ENCODE measurements around the gene SLX4IP.

Gene SLX4IP

DNA sequence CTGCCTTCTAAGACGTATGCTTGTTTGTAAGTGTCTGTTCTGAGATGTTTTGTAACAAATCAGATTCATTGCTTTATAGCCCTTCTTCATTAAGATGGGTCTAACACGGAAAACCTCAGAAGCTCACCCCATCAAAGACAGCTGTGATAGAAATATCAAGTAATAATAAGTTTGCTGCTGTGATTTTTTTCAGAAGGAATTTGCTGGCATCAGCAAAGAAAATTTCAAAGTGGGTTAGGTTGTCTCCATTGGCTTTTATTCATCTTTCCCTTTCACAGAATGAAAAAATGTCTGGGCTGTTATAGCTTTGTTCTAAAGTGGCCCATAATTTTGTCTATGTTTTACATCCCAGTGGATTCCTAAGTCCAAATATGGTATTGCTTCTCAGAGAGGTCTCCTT is 81.4 kb downstream of the SLX4IP start:
- no peaks in the 10 kb centered on the region for H3K9me3 ChIP-seq (ENCODE audit: control insufficient read depth, insufficient read depth, low read length)
- H3K9ac ChIP-seq (ENCODE audit: low read depth, low read length) = no peak overlapping the region
- H3K27me3 ChIP-seq (ENCODE audit: control insufficient read depth, insufficient read depth, low read length) = no peaks in the 10 kb centered on the region
- no peak overlapping the region for H3K4me3 ChIP-seq (ENCODE audit: low read depth, low read length)
- no peaks in the 10 kb centered on the region for H3K36me3 ChIP-seq (ENCODE audit: control insufficient read depth, insufficient read depth, low read length)
- H3K4me1 ChIP-seq (ENCODE audit: control insufficient read depth, insufficient read depth, low read length) = peaks cover 4% of the 10 kb centered on the region

DNA sequence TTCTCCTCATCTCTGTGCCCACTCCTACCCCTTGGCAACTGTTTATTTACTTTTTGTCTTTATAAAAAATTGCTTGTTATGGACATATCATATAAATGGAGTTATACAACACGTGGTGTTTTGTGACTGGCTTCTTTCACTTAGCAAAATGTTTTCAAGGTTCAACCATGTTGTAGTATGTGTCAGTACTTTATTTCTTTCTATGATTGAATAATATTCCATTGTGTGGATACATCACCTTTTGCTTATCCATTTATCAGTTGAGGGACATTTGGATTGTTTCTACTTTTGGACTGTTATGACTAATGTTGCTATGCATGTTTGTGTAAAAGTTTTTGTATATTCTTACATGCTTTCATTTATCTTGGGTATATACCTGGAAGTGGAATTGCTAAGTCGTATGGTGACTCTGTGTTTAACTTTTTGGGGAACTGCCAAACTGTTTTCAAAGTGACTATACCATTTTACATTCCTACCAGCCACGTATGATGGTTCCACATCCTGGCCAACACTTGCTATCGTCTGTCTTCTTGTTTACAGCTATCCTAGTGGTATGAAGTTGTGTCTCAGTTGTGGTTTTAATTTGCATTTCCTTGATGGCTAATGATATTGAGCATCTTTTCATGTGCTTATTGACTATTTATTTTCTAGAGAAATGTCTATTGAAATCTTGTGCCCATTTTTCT is 84.4 kb downstream of the SLX4IP start:
- Histone ChIP-seq H3K9me3 (ENCODE audit: control insufficient read depth, insufficient read depth, low read length) (no peaks in the 10 kb centered on the region), H3K4me3 (ENCODE audit: low read depth, low read length) (no peak overlapping the region), H3K36me3 (ENCODE audit: control insufficient read depth, insufficient read depth, low read length) (no peaks in the 10 kb centered on the region), H3K27me3 (ENCODE audit: control insufficient read depth, insufficient read depth, low read length) (no peaks in the 10 kb centered on the region), H3K9ac (ENCODE audit: low read depth, low read length) (no peak overlapping the region), H3K4me1 (ENCODE audit: control insufficient read depth, insufficient read depth, low read length) (peaks cover 9% of the 10 kb centered on the region)

DNA sequence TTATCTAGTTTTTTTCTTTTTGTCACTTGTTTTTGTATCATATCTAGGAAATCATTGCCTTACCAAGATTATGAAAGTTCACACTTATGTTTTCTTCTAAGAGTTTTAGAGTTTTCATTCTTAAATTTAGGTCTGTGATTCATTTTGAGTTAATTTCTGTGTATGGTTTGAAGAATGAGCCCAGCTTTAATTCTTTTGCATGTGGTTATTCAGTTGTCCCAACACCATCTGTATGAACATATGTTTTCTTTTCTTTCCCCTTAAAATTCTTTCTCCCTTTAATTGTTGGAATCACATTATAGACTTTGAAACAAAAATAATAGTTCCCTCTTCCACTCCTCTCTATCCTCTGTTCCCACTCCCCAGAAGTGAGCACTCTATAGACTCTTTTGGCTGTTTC is 85.4 kb downstream of the SLX4IP start:
- peaks cover 9% of the 10 kb centered on the region for H3K4me1 ChIP-seq (ENCODE audit: control insufficient read depth, insufficient read depth, low read length)
- H3K4me3 ChIP-seq (ENCODE audit: low read depth, low read length) = no peak overlapping the region
- H3K9me3 ChIP-seq (ENCODE audit: control insufficient read depth, insufficient read depth, low read length) = no peaks in the 10 kb centered on the region
- H3K27me3 ChIP-seq (ENCODE audit: control insufficient read depth, insufficient read depth, low read length) = no peaks in the 10 kb centered on the region
- H3K9ac ChIP-seq (ENCODE audit: low read depth, low read length) = no peak overlapping the region
- no peaks in the 10 kb centered on the region for H3K36me3 ChIP-seq (ENCODE audit: control insufficient read depth, insufficient read depth, low read length)

DNA sequence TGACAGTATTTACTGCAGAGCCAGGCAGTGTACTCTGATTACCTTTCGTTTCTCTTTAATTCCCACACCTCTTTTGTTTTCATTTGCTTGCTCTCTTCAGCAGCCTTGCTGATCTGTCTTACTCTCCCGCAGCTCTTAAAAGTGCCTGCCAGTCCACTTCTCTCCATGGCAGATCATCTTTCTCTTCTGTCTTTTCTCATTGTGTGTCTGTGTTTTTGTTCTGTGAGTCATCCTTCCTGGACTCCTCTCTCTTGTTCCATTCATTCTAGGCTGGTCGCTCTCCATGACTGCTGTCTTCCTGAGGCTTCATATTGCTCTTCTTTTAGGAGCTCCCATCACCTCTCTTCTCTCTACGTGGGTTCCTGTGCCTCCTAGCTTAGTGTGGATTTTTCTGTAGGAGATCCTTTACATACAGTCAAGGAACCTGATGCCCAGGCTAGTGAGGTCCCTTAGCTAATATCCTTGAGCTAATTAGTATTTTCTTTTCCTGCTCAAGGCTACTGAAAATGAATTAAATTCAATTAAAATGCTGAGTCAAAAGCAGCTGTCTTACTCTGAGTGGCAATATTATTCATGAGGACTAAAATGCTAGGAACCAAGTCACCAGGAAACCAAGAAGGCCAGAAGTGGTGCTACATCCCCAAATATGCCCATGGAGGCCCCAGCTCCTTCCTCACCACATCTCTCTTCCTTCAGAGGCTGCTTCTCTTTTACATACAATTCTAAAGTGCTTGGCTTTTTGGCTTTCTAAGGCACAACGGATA is 86.1 kb downstream of the SLX4IP start:
- no peaks in the 10 kb centered on the region for H3K9me3 ChIP-seq (ENCODE audit: control insufficient read depth, insufficient read depth, low read length)
- H3K27me3 ChIP-seq (ENCODE audit: control insufficient read depth, insufficient read depth, low read length) = no peaks in the 10 kb centered on the region
- peaks cover 13% of the 10 kb centered on the region for H3K4me1 ChIP-seq (ENCODE audit: control insufficient read depth, insufficient read depth, low read length)
- H3K36me3 ChIP-seq (ENCODE audit: control insufficient read depth, insufficient read depth, low read length) = no peaks in the 10 kb centered on the region
- H3K9ac ChIP-seq (ENCODE audit: low read depth, low read length) = no peak overlapping the region
- no peak overlapping the region for H3K4me3 ChIP-seq (ENCODE audit: low read depth, low read length)

DNA sequence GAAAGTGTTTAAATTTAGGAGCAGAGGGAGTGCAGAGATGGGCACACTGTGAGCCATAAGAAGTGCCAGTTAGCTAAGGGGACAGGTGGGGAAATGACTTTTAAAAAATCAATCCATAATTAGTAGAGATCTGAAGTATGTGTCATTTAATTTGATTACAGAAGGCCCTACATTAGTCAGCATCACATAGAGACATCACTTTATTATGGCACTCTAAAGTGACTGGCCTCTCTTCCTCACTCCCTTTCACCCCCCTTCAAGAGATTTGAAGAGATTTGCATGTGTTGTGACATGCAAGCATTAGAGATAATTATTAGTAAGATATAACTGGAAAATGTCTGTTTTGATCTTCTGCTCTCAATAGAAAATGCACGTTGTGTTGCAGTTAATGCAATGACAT is 86.7 kb downstream of the SLX4IP start:
- no peaks in the 10 kb centered on the region for H3K27me3 ChIP-seq (ENCODE audit: control insufficient read depth, insufficient read depth, low read length)
- peaks cover 13% of the 10 kb centered on the region for H3K4me1 ChIP-seq (ENCODE audit: control insufficient read depth, insufficient read depth, low read length)
- no peak overlapping the region for H3K9ac ChIP-seq (ENCODE audit: low read depth, low read length)
- H3K9me3 ChIP-seq (ENCODE audit: control insufficient read depth, insufficient read depth, low read length) = no peaks in the 10 kb centered on the region
- no peaks in the 10 kb centered on the region for H3K36me3 ChIP-seq (ENCODE audit: control insufficient read depth, insufficient read depth, low read length)
- no peak overlapping the region for H3K4me3 ChIP-seq (ENCODE audit: low read depth, low read length)

DNA sequence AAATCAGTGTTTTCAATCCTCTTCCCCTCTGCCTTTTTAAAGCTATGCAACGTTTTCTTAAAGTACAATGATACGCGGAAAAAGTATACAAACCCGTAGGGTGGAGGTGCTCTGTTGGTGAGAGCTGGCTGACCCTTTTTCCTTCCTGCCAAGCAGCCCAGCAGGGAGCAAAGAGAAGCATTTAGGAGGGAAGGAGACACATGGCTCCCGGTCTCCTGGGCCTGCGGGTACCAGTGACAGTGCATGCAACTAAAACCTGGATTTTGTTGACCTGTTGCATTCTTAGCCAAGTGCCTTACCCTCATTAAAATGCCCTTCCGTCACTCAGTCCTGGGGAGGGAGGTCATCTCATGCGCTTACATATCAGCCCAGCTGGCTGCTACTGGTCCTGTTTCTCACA is 87.2 kb downstream of the SLX4IP start:
- peaks cover 13% of the 10 kb centered on the region for H3K4me1 ChIP-seq (ENCODE audit: control insufficient read depth, insufficient read depth, low read length)
- H3K27me3 ChIP-seq (ENCODE audit: control insufficient read depth, insufficient read depth, low read length) = no peaks in the 10 kb centered on the region
- H3K36me3 ChIP-seq (ENCODE audit: control insufficient read depth, insufficient read depth, low read length) = no peaks in the 10 kb centered on the region
- no peak overlapping the region for H3K9ac ChIP-seq (ENCODE audit: low read depth, low read length)
- H3K4me3 ChIP-seq (ENCODE audit: low read depth, low read length) = no peak overlapping the region
- H3K9me3 ChIP-seq (ENCODE audit: control insufficient read depth, insufficient read depth, low read length) = no peaks in the 10 kb centered on the region

DNA sequence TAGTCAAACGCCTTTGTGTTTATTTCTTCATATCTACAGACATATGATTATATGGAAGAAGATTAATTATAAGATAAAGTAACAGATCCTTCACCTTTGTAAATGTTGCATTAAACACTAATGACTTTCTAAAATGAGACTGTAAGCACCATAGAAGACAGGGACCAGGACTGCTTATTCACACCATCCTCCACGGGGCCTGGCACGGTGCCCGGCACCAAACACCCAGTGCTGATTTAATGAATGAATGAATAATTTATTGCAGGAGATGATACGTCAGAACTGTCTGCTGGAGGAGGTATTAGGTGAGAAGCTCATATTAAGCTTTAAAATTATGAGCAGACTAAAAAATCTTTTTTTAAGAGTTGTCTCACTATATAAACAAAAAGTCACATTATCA is 88.3 kb downstream of the SLX4IP start:
- Histone ChIP-seq H3K9me3 (ENCODE audit: control insufficient read depth, insufficient read depth, low read length) (no peaks in the 10 kb centered on the region), H3K9ac (ENCODE audit: low read depth, low read length) (no peak overlapping the region), H3K27me3 (ENCODE audit: control insufficient read depth, insufficient read depth, low read length) (no peaks in the 10 kb centered on the region), H3K4me1 (ENCODE audit: control insufficient read depth, insufficient read depth, low read length) (peaks cover 13% of the 10 kb centered on the region), H3K36me3 (ENCODE audit: control insufficient read depth, insufficient read depth, low read length) (no peaks in the 10 kb centered on the region), H3K4me3 (ENCODE audit: low read depth, low read length) (no peak overlapping the region)

DNA sequence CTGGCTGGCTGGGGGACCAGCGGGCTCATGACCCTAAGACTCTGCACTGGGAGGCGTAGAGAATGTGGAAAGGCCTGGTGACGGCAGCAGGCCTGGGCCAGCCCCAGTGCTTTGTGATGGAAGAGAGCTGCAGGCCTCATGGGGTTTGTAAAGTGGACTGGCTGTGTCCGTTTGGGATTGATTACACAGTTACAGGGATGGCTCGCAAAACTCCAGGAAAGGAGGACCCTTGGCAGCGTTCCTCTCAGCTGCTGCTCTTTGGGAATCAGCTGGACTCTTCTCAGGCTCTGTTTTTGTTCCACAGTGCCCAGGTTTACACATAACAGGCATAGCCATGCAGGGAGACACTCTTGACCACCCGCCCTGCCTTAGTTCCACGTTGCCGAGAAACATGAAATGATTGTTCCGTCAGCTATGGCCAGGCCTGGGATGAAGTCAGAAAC is 89.0 kb downstream of the SLX4IP start:
- no peak overlapping the region for H3K9ac ChIP-seq (ENCODE audit: low read depth, low read length)
- H3K9me3 ChIP-seq (ENCODE audit: control insufficient read depth, insufficient read depth, low read length) = no peaks in the 10 kb centered on the region
- H3K4me1 ChIP-seq (ENCODE audit: control insufficient read depth, insufficient read depth, low read length) = peaks cover 13% of the 10 kb centered on the region
- H3K4me3 ChIP-seq (ENCODE audit: low read depth, low read length) = no peak overlapping the region
- no peaks in the 10 kb centered on the region for H3K27me3 ChIP-seq (ENCODE audit: control insufficient read depth, insufficient read depth, low read length)
- no peaks in the 10 kb centered on the region for H3K36me3 ChIP-seq (ENCODE audit: control insufficient read depth, insufficient read depth, low read length)

DNA sequence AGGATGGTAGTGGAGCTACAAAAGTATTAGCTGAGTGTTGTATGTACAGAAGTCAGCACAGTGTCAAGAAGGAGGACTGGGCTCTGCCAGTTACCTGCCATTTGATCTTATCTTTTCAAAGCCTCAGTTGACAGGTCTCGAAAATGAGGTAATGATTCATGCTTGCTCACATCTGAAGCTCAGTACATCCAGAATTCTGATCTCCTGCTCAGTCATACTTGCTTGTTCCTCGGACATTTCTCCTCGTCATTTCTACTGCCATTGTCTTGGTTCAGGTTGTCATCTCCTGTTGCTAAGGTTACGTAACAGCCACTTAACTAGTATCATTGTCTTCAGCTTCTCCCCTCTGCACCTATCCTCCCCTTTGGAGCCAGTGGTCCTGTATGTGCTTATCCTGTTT is 89.5 kb downstream of the SLX4IP start:
- Histone ChIP-seq H3K4me1 (ENCODE audit: control insufficient read depth, insufficient read depth, low read length) (peaks cover 13% of the 10 kb centered on the region), H3K4me3 (ENCODE audit: low read depth, low read length) (no peak overlapping the region), H3K36me3 (ENCODE audit: control insufficient read depth, insufficient read depth, low read length) (no peaks in the 10 kb centered on the region), H3K27me3 (ENCODE audit: control insufficient read depth, insufficient read depth, low read length) (no peaks in the 10 kb centered on the region), H3K9me3 (ENCODE audit: control insufficient read depth, insufficient read depth, low read length) (no peaks in the 10 kb centered on the region), H3K9ac (ENCODE audit: low read depth, low read length) (no peak overlapping the region)

DNA sequence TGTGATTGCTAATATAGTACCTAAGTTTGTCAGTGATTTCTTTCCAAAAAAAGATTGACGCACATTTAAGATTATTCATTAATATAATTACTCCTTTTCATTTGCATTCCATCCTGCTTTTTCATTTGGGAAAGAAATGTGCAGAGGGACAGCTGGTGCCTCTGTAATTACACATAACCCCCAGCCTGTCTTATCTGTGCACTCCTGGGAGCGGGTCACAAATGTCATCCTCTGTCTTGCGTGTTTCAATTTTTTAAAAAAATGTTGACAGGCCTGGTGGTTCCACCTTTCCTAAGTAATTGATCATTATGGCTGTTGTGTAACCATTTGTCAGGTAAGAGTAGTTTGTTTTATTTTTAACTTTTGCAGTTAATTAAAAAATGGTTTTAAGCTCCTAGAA is 92.7 kb downstream of the SLX4IP start:
- H3K36me3 ChIP-seq (ENCODE audit: control insufficient read depth, insufficient read depth, low read length) = no peaks in the 10 kb centered on the region
- no peaks in the 10 kb centered on the region for H3K9me3 ChIP-seq (ENCODE audit: control insufficient read depth, insufficient read depth, low read length)
- peaks cover 3% of the 10 kb centered on the region for H3K4me1 ChIP-seq (ENCODE audit: control insufficient read depth, insufficient read depth, low read length)
- no peak overlapping the region for H3K9ac ChIP-seq (ENCODE audit: low read depth, low read length)
- no peaks in the 10 kb centered on the region for H3K27me3 ChIP-seq (ENCODE audit: control insufficient read depth, insufficient read depth, low read length)
- no peak overlapping the region for H3K4me3 ChIP-seq (ENCODE audit: low read depth, low read length)

DNA sequence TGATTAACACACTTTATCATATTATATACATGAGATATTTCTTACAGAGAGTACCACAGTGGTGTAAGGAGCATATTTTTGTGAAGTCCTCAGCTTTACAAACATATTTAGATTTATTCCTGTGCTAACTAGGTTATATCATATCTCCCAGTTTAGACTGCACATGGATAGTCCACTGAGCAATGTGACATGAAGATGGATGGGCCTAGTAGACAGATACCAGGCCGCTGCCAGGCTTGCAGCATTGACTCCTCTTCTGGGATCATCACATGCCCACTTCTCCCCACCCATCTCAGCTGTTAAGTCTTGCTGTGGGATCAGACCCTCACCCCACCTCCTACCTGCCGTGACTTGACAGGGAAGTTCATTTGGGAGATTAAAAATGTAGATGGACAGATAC is 95.8 kb downstream of the SLX4IP start:
- Histone ChIP-seq H3K4me1 (ENCODE audit: control insufficient read depth, insufficient read depth, low read length) (peaks cover 1% of the 10 kb centered on the region), H3K9ac (ENCODE audit: low read depth, low read length) (no peak overlapping the region), H3K27me3 (ENCODE audit: control insufficient read depth, insufficient read depth, low read length) (no peaks in the 10 kb centered on the region), H3K36me3 (ENCODE audit: control insufficient read depth, insufficient read depth, low read length) (no peaks in the 10 kb centered on the region), H3K9me3 (ENCODE audit: control insufficient read depth, insufficient read depth, low read length) (no peaks in the 10 kb centered on the region), H3K4me3 (ENCODE audit: low read depth, low read length) (no peak overlapping the region)

DNA sequence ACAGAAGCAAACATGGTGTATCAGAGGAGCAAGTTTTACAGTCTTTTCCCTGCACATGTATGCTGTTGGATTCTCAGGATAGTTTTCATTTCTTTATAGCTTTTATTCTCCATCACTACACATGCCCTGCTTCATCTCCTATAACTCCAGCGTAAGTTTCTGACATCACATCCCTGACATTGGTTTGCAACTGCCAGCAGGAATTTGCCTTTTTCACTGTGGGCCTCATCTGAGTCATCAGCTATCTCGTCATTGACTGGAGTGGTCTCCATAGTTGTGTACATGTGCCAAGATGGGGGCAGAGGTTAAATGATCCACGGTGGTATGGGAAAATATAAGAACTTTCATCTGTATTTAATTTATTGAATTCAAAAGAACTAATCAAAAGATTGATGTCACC is 96.7 kb downstream of the SLX4IP start:
- Histone ChIP-seq H3K27me3 (ENCODE audit: control insufficient read depth, insufficient read depth, low read length) (no peaks in the 10 kb centered on the region), H3K4me3 (ENCODE audit: low read depth, low read length) (no peak overlapping the region), H3K9me3 (ENCODE audit: control insufficient read depth, insufficient read depth, low read length) (no peaks in the 10 kb centered on the region), H3K9ac (ENCODE audit: low read depth, low read length) (no peak overlapping the region), H3K4me1 (ENCODE audit: control insufficient read depth, insufficient read depth, low read length) (no peaks in the 10 kb centered on the region), H3K36me3 (ENCODE audit: control insufficient read depth, insufficient read depth, low read length) (no peaks in the 10 kb centered on the region)
